ENCODE data around the gene AMPD3. TPM values are rescaled to one million over a fixed set of nuclear protein-coding genes. Genes with fewer than 3 reads are reported as not detected.

AMPD3 gene
- total RNA-seq, 2 donors from 2014 or later = 2.8 to 5.3 TPM

DNA sequence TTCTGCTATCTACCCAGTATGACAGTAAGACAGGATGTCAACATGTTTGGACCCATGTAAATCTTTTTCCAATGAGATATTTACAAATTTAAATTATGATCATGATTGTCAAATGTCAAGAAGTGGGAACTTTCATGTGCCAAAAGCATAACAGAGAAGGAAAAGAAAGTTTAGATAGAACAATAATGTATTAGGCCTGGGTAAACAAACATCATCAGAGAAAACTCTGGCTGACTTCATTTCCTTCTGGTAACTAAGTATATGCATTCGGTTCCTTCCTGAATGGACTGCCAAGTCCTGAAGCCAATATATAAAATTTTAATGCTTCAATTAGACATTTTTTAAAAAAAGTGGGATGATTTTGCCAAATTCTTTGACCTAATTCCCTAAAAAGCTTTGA, 69.4 kb downstream of the AMPD3 start:
- Histone ChIP-seq H3K27me3 (no peaks in the 10 kb centered on the region), H3K4me3 (no peak overlapping the region), H3K27ac (no peak overlapping the region), H3K9me3 (no peaks in the 10 kb centered on the region), H3K4me1 (no peaks in the 10 kb centered on the region), H3K36me3 (peaks cover 76% of the 10 kb centered on the region)
- TF ChIP-seq, protein P1, sequence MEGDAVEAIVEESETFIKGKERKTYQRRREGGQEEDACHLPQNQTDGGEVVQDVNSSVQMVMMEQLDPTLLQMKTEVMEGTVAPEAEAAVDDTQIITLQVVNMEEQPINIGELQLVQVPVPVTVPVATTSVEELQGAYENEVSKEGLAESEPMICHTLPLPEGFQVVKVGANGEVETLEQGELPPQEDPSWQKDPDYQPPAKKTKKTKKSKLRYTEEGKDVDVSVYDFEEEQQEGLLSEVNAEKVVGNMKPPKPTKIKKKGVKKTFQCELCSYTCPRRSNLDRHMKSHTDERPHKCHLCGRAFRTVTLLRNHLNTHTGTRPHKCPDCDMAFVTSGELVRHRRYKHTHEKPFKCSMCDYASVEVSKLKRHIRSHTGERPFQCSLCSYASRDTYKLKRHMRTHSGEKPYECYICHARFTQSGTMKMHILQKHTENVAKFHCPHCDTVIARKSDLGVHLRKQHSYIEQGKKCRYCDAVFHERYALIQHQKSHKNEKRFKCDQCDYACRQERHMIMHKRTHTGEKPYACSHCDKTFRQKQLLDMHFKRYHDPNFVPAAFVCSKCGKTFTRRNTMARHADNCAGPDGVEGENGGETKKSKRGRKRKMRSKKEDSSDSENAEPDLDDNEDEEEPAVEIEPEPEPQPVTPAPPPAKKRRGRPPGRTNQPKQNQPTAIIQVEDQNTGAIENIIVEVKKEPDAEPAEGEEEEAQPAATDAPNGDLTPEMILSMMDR (IDR thresholded peaks at IDR 0.05) = no peak
- no peak for DNase-seq (ENCODE audit: low spot score)

DNA sequence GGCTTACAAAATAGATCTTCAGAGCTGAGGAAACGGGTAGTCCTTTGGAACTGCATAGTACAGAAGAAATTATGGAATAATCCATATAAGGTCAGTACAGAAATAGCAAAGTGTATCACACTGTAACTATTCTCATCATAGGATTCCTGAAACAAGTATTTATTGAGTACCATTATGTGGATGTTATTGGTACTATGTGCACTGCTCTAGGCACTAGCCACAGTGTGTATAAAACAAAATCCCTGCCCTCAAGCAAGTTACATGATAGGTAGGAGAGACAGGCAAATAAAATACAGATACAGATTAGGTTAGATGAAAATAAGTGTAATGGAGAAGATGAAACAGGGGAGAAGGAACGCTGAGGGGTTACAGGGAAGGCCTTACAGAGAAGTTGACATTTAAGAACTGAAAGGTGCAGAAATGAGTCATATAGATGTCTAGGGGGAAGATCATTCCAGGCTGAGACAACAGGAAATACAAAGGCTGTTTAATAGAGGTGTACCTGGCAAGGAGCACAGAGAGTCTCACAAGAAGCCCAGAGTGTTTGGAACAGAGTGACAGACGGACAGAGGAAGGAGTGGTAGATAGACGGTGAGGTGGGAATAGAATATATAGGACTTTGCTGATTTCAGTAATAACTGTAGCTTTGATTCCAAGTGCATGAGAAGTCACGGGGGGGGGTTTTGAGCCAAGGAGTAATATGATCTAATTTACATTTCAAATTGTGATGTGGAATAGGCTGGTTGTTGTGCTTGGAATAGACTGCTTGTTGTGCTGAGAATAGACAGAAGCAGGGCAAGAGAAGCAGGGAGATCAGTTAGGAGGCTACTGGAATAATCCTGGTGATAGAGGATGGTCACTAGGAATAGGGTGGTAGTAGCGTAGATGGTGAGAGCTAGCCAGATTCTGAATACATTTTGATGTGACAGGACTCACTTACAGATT, 72.2 kb downstream of the AMPD3 start:
- no peak overlapping the region for H3K27ac ChIP-seq
- no peaks in the 10 kb centered on the region for H3K4me1 ChIP-seq
- no peak overlapping the region for H3K4me3 ChIP-seq
- TF ChIP-seq, protein P1 (IDR thresholded peaks at IDR 0.05) = no peak
- no peak for DNase-seq (ENCODE audit: low spot score)
- H3K27me3 ChIP-seq = no peaks in the 10 kb centered on the region
- no peaks in the 10 kb centered on the region for H3K9me3 ChIP-seq
- peaks cover 68% of the 10 kb centered on the region for H3K36me3 ChIP-seq

DNA sequence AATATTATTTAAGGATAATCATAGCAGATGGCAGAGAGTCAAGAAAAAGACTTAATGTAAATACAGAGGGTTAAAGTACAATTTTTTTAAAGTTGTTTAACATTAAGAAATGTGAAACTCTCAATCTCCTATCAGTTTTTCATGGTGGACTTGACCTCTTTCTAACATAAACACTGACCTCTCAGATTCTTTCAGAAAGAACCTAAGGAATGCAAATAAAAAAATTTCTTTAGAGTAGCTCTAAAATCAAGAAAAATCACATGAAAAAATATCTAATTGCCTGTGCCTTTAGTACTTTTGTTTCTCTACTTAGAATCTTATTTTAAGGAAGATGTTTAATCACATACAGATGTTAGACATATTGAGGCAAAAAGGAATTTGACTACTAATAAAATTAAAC, 73.1 kb downstream of the AMPD3 start:
- Histone ChIP-seq H3K27me3 (no peaks in the 10 kb centered on the region), H3K36me3 (peaks cover 59% of the 10 kb centered on the region), H3K9me3 (no peaks in the 10 kb centered on the region), H3K4me3 (no peak overlapping the region), H3K4me1 (no peaks in the 10 kb centered on the region), H3K27ac (no peak overlapping the region)
- no peak for DNase-seq (ENCODE audit: low spot score)
- TF ChIP-seq, protein P1 (IDR thresholded peaks at IDR 0.05) = no peak

DNA sequence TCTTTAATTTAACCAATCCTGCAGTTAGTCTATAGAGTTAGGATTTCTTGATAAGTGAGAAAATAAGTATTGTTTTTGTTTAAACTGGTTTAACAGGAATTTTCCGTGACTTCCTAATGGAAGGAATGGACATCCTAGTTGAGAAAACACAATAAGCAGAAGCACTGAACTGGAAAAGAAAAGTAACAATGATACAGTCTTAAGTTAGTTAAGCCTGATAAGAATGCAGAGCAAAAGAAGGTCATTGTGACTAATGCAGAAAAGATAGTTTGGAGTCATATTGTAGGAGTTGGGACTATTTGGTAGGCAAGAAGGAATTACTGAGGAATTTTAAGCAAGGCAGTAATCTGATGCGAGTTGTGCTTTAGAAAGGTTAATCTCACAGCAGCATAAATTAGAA, 74.2 kb downstream of the AMPD3 start:
- no peak overlapping the region for H3K27ac ChIP-seq
- peaks cover 54% of the 10 kb centered on the region for H3K36me3 ChIP-seq
- H3K9me3 ChIP-seq = no peaks in the 10 kb centered on the region
- no peak overlapping the region for H3K4me3 ChIP-seq
- DNase-seq (ENCODE audit: low spot score) = no peak
- TF ChIP-seq, protein P1 (IDR thresholded peaks at IDR 0.05) = no peak
- H3K4me1 ChIP-seq = no peaks in the 10 kb centered on the region
- H3K27me3 ChIP-seq = no peaks in the 10 kb centered on the region

DNA sequence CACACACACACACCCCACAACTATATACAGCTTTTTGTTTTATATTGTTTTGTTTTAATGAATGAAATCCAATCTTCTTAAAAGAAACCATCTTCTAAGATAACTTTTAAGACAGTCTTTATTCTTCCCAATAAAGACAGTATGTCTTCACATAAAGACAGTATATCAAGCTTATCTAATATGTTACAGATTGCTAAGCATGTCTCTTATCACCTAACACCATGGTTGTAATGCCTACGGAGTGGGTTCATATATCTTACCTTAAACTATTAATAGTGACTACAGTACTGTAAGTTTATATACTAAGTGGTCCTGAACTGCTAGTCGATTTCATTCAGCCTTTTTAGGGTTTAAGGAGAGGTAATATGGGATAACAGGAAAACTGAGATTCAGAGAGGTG, 77.5 kb downstream of the AMPD3 start:
- H3K27me3 ChIP-seq = no peaks in the 10 kb centered on the region
- no peaks in the 10 kb centered on the region for H3K4me1 ChIP-seq
- TF ChIP-seq, protein P1 (IDR thresholded peaks at IDR 0.05) = no peak
- no peak for DNase-seq (ENCODE audit: low spot score)
- H3K4me3 ChIP-seq = no peak overlapping the region
- no peaks in the 10 kb centered on the region for H3K9me3 ChIP-seq
- no peak overlapping the region for H3K27ac ChIP-seq
- peaks cover 32% of the 10 kb centered on the region for H3K36me3 ChIP-seq

Measured in right atrium auricular region (tissue), 2 donors.